Mammary microvascular endothelial cell (primary cell): ENCODE results near the gene PKP3. TPM values are rescaled to one million over a fixed set of nuclear protein-coding genes. Genes with fewer than 3 reads are reported as not detected.

Experiments
- total RNA-seq: library from RNA; depleted of rRNA; stranded (reverse); fragments of >200 nt; gene quantifications from 2 replicates; pipeline ENCODE4 v1.2.3, GENCODE V29; 2015

The PKP3 gene, protein sequence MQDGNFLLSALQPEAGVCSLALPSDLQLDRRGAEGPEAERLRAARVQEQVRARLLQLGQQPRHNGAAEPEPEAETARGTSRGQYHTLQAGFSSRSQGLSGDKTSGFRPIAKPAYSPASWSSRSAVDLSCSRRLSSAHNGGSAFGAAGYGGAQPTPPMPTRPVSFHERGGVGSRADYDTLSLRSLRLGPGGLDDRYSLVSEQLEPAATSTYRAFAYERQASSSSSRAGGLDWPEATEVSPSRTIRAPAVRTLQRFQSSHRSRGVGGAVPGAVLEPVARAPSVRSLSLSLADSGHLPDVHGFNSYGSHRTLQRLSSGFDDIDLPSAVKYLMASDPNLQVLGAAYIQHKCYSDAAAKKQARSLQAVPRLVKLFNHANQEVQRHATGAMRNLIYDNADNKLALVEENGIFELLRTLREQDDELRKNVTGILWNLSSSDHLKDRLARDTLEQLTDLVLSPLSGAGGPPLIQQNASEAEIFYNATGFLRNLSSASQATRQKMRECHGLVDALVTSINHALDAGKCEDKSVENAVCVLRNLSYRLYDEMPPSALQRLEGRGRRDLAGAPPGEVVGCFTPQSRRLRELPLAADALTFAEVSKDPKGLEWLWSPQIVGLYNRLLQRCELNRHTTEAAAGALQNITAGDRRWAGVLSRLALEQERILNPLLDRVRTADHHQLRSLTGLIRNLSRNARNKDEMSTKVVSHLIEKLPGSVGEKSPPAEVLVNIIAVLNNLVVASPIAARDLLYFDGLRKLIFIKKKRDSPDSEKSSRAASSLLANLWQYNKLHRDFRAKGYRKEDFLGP
- 1.6 and 2.6 TPM in 2 replicates for total RNA-seq

DNA sequence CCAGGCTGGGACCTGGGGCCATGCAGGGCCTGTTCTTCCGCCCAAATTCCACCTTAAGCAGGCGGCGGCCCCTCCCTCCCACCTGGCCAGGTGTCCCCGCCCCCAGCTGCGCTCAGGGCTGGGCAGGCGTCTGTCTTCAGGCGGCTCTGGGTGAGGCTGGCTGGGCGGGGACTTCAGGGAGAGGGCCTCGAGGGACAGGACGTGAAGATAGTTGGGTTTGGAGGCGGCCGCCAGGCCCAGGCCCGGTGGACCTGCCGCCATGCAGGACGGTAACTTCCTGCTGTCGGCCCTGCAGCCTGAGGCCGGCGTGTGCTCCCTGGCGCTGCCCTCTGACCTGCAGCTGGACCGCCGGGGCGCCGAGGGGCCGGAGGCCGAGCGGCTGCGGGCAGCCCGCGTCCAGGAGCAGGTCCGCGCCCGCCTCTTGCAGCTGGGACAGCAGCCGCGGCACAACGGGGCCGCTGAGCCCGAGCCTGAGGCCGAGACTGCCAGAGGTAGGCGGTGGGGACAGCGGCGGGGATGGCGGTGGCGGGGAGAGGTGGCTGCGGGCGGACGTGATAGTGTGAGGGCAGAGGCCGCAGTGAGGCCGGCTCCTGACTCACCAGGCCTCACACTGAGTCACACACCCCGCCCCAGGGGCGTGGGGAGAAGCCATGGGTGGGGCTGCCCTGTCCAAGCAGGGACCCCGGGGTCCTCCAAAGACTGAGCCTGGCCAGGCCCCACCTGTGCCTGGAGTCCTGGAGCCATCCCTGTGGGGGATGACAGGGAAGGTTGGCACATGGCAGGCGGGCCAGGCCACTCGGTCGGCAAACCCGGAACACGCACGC lies at the start of gene PKP3:
PKP3 (plus strand) TSS at position 176 of the 824 bp plus-strand sequence; CDS start at position 260, 84 bp downstream.

GRCh38 chr11:369336-370018 lies 24.5 kb upstream of the PKP3 start, which contains the start of gene B4GALNT4:
TSS of gene B4GALNT4 (plus strand) at chr11:369499. CDS start at chr11:369804, 305 bp downstream.

GRCh38 chr11:441418-442274 lies 47.6 kb downstream of the PKP3 start, which contains the start of gene ANO9:
TSS of gene ANO9 (minus strand) at chr11:442011. CDS start at chr11:441926, 85 bp downstream.

GRCh38 chr11:449889-450808 lies 56.1 kb downstream of the PKP3 start, which contains the start of gene PTDSS2:
TSS of gene PTDSS2 (plus strand) at chr11:450279. CDS start at chr11:450456, 177 bp downstream.

Other genes with a start within 250 kb of the PKP3 start
- not detected in 2 replicates for gene SCGB1C1, start 201.1 kb upstream of the PKP3 start, total RNA-seq
- 15.4 and 17.0 TPM in 2 replicates for gene BET1L, start 186.8 kb upstream of the PKP3 start, total RNA-seq
- 109 and 164 TPM in 2 replicates for gene RIC8A, start 186.5 kb upstream of the PKP3 start, total RNA-seq
- gene SIRT3, start 157.9 kb upstream of the PKP3 start, total RNA-seq: 6.3 and 8.7 TPM in 2 replicates
- 204 and 227 TPM in 2 replicates for gene PSMD13, start 157.2 kb upstream of the PKP3 start, total RNA-seq
- not detected in 2 replicates for gene NLRP6, start 115.8 kb upstream of the PKP3 start, total RNA-seq
- 7.1 and 8.0 TPM in 2 replicates for gene PGGHG, start 105.1 kb upstream of the PKP3 start, total RNA-seq
- gene IFITM5, start 94.7 kb upstream of the PKP3 start, total RNA-seq: not detected in 2 replicates
- 230 and 259 TPM in 2 replicates for gene IFITM2, start 86.4 kb upstream of the PKP3 start, total RNA-seq
- 47.6 and 56.4 TPM in 2 replicates for gene IFITM1, start 80.2 kb upstream of the PKP3 start, total RNA-seq
- 288 and 289 TPM in 2 replicates for gene IFITM3, start 73.3 kb upstream of the PKP3 start, total RNA-seq
- gene B4GALNT4, start 24.7 kb upstream of the PKP3 start, total RNA-seq: 0.05 TPM in 1 of 2 replicates, not detected in the other
- gene SIGIRR, start 20.8 kb downstream of the PKP3 start, total RNA-seq: 48.3 and 58.3 TPM in 2 replicates
- gene ANO9, start 47.8 kb downstream of the PKP3 start, total RNA-seq: 0.20 and 0.89 TPM in 2 replicates
- 33.6 and 52.3 TPM in 2 replicates for gene PTDSS2, start 56.1 kb downstream of the PKP3 start, total RNA-seq
- 308 and 315 TPM in 2 replicates for gene RNH1, start 113.0 kb downstream of the PKP3 start, total RNA-seq
- gene HRAS, start 141.4 kb downstream of the PKP3 start, total RNA-seq: 102 and 109 TPM in 2 replicates
- 0.05 and 0.73 TPM in 2 replicates for gene LRRC56, start 143.3 kb downstream of the PKP3 start, total RNA-seq
- gene LMNTD2, start 166.5 kb downstream of the PKP3 start, total RNA-seq: 0.05 and 0.20 TPM in 2 replicates
- 10.8 and 12.0 TPM in 2 replicates for gene RASSF7, start 166.8 kb downstream of the PKP3 start, total RNA-seq
- gene PHRF1, start 182.3 kb downstream of the PKP3 start, total RNA-seq: 20.1 and 25.4 TPM in 2 replicates
- 76.0 and 84.2 TPM in 2 replicates for gene IRF7, start 221.7 kb downstream of the PKP3 start, total RNA-seq
- not detected in 2 replicates for gene CDHR5, start 230.7 kb downstream of the PKP3 start, total RNA-seq
- gene SCT, start 233.0 kb downstream of the PKP3 start, total RNA-seq: not detected in 2 replicates
- not detected in 2 replicates for gene DRD4, start 243.1 kb downstream of the PKP3 start, total RNA-seq